ENCODE measurements around the gene KPTN.

KPTN gene

GRCh38 chr19:47464675-47465419 lies 19.2 kb downstream of the KPTN start:
- TF ChIP-seq CTCF (IDR thresholded peaks at IDR 0.05) (no peak), ZFX (IDR thresholded peaks at IDR 0.05; ENCODE audit: borderline replicate concordance) (no peak)
- no peak overlapping the region for H3K27ac ChIP-seq

- TF ChIP-seq ZFX (IDR thresholded peaks at IDR 0.05; ENCODE audit: borderline replicate concordance) (no peak), CTCF (IDR thresholded peaks at IDR 0.05) (no peak)
- no peak overlapping the region for H3K27ac ChIP-seq
These were observed 22.1 kb downstream of the KPTN start for GRCh38 chr19:47461876-47462275.

GRCh38 chr19:47459477-47459876 lies 24.5 kb downstream of the KPTN start:
- no peak overlapping the region for H3K27ac ChIP-seq
- TF ChIP-seq ZFX (IDR thresholded peaks at IDR 0.05; ENCODE audit: borderline replicate concordance): no peak
- TF ChIP-seq CTCF (IDR thresholded peaks at IDR 0.05): no peak

- TF ChIP-seq CTCF (IDR thresholded peaks at IDR 0.05): no peak
- TF ChIP-seq ZFX (IDR thresholded peaks at IDR 0.05; ENCODE audit: borderline replicate concordance): no peak
- no peak overlapping the region for H3K27ac ChIP-seq
These were observed 25.3 kb downstream of the KPTN start for GRCh38 chr19:47458672-47459071.

GRCh38 chr19:47456721-47457474 lies 27.1 kb downstream of the KPTN start:
- H3K27ac ChIP-seq: no peak overlapping the region
- TF ChIP-seq CTCF (IDR thresholded peaks at IDR 0.05) (no peak), ZFX (IDR thresholded peaks at IDR 0.05; ENCODE audit: borderline replicate concordance) (no peak)

GRCh38 chr19:47450478-47450877 lies 33.5 kb downstream of the KPTN start:
- H3K27ac ChIP-seq: no peak overlapping the region
- TF ChIP-seq CTCF (IDR thresholded peaks at IDR 0.05) (no peak), ZFX (IDR thresholded peaks at IDR 0.05; ENCODE audit: borderline replicate concordance) (no peak)

GRCh38 chr19:47448360-47448727 lies 35.7 kb downstream of the KPTN start:
- no peak for TF ChIP-seq CTCF (IDR thresholded peaks at IDR 0.05)
- no peak for TF ChIP-seq ZFX (IDR thresholded peaks at IDR 0.05; ENCODE audit: borderline replicate concordance)
- H3K27ac ChIP-seq: no peak overlapping the region
